AG04450 (cell line): ENCODE measurements around the gene JMJD4. TPM values are rescaled to one million over a fixed set of nuclear protein-coding genes. Genes with fewer than 3 reads are reported as not detected.

Experiments used
- CTCF ChIA-PET: fragments of 300-600, 350-600 bp; formaldehyde crosslinking; extraction: SDS; loops from one replicate; lab custom pipeline; 2022; ENCODE audit warnings: antibody characterized with exemption, inconsistent platforms; lab: Charles Lee
- POLR2A ChIA-PET: fragments of 350-600 bp; formaldehyde crosslinking; extraction: SDS; loops from one replicate; lab custom pipeline; 2021; ENCODE audit warnings: antibody characterized with exemption, inconsistent platforms; lab: Yijun Ruan, JAX
- DNase-seq: peaks from one replicate; pipeline ENCODE4 v3.0.0-alpha.2; 2011; ENCODE audit warnings: low read depth, low spot score
- H3K27ac ChIP-seq: one replicate; pipeline ENCODE4 v1.5.1; 2012; ENCODE audit warnings: low read depth, low read length, control low read depth
- H3K27me3 ChIP-seq: one replicate; pipeline ENCODE4 v1.6.0; 2012; ENCODE audit warnings: low read length; ENCODE audit not compliant: control insufficient read depth, insufficient read depth
- H3K4me3 ChIP-seq: 2 replicates; pipeline ENCODE4 v1.5.1; 2011; ENCODE audit warnings: mild to moderate bottlenecking, low read depth, low read length, control low read depth
- H3K9me3 ChIP-seq: 2 replicates; pipeline ENCODE4 v1.5.1; 2012; ENCODE audit warnings: low read length; ENCODE audit not compliant: control insufficient read depth, insufficient read depth
- CTCF ChIP-seq: IDR thresholded peaks from 2 replicates; pipeline ENCODE4 v1.5.1; 2011; ENCODE audit warnings: low read depth, low read length, control low read depth, inconsistent platforms
- polyA plus RNA-seq: library from polyadenylated mRNA; depleted of rRNA; stranded (reverse); fragments of >200 nt; gene quantifications from 2 replicates; pipeline ENCODE4 v1.2.3, GENCODE V29; 2011; rRNA removed

The JMJD4 gene
- polyA plus RNA-seq, 1 experiment = 13.4 TPM

- Histone ChIP-seq H3K27ac (no peak overlapping the region), H3K27me3 (no peaks in the 10 kb centered on the region), H3K9me3 (peaks cover 10% of the 10 kb centered on the region; the same call in 1 of the 2 replicates), H3K4me3 (no peak overlapping the region)
- no peak for DNase-seq
- no peak for TF ChIP-seq CTCF
- ChIA-PET POLR2A (no interaction called here), CTCF (no interaction called here)
Measured at GRCh38 chr1:227697321-227697864, 37.7 kb downstream of the JMJD4 start.

GRCh38 chr1:227685807-227686206 lies 49.3 kb downstream of the JMJD4 start:
- no peak for DNase-seq
- ChIA-PET POLR2A (no interaction called here), CTCF (no interaction called here)
- no peak overlapping the region for H3K27ac ChIP-seq
- no peak for TF ChIP-seq CTCF
- H3K27me3 ChIP-seq = no peaks in the 10 kb centered on the region
- peaks cover 5% of the 10 kb centered on the region; the same call in 1 of the 2 replicates for H3K9me3 ChIP-seq
- no peak overlapping the region for H3K4me3 ChIP-seq

Other genes starting within 250 kb of the JMJD4 start
- gene ZNF678, start 171.7 kb downstream of the JMJD4 start, polyA plus RNA-seq = 2.8 and 3.7 TPM in 2 replicates
- 41.5 and 44.8 TPM in 2 replicates for gene SNAP47, start 133 bp upstream of the JMJD4 start, polyA plus RNA-seq
- gene PRSS38, start 80.4 kb upstream of the JMJD4 start, polyA plus RNA-seq = not detected in 2 replicates
- 0.74 and 0.91 TPM in 2 replicates for gene WNT9A, start 212.6 kb upstream of the JMJD4 start, polyA plus RNA-seq